Muscle layer of duodenum (tissue), 2 donors: Measurements from ENCODE around the gene WDR27.

Experiments used
- H3K27ac ChIP-seq: one replicate; pipeline ENCODE4 v1.7.0; 2013; ENCODE audit warnings: mild to moderate bottlenecking, low read length
- H3K27me3 ChIP-seq: one replicate; pipeline ENCODE4 v1.7.0; 2013; ENCODE audit warnings: low read depth, mild to moderate bottlenecking, control low read depth, low read length
- H3K36me3 ChIP-seq, 2 donors: one replicate each; pipeline ENCODE4 v1.7.0; 2013; ENCODE audit warnings: low read length in 2 of 2, control low read depth in 1 of 2, mild to moderate bottlenecking in 1 of 2; ENCODE audit not compliant: insufficient read depth in 2 of 2, control insufficient read depth in 1 of 2
- H3K4me1 ChIP-seq, 2 donors: one replicate each; pipeline ENCODE4 v1.7.0; 2013; ENCODE audit warnings: low read length in 2 of 2, mild to moderate bottlenecking in 2 of 2, control low read depth in 1 of 2, moderate library complexity in 1 of 2; ENCODE audit not compliant: insufficient read depth in 2 of 2, control insufficient read depth in 1 of 2
- H3K4me3 ChIP-seq, 2 donors: one replicate each; pipeline ENCODE4 v1.7.0; 2013; ENCODE audit warnings: low read length in 2 of 2, low read depth in 1 of 2, mild to moderate bottlenecking in 1 of 2
- H3K9me3 ChIP-seq, 2 donors: one replicate each; pipeline ENCODE4 v1.7.0; 2013; ENCODE audit warnings: low read length in 2 of 2, control low read depth in 1 of 2, mild to moderate bottlenecking in 1 of 2; ENCODE audit not compliant: control insufficient read depth in 1 of 2
- donor health status: healthy.

Gene WDR27

DNA sequence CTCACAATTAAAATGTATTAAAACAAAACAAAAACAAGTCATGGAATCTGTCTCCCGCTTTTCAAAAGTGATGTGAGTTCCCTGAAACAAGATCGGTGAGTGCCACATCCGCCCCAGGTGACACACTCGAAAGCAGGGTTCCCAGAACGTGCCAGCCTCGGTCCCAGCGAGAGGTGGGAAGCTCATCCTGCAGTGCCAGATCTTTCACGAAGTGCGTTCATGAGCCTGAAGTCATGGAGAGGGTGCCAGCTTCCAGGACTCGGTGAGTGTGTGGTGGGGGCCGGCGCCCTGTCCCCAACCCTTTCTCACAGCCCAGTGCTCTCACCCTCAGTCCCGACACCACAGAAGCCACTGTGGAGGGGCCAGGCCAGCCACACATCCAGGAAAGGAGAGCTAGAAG, 127.4 kb downstream of the WDR27 start:
- no peaks in the 10 kb centered on the region for H3K9me3 ChIP-seq
- no peaks in the 10 kb centered on the region for H3K27me3 ChIP-seq
- H3K36me3 ChIP-seq = peaks cover 3 to 6% of the 10 kb centered on the region in 2 donors
- H3K4me3 ChIP-seq = no peak overlapping the region
- H3K4me1 ChIP-seq = no peaks in the 10 kb centered on the region
- H3K27ac ChIP-seq = no peak overlapping the region

- no peaks in the 10 kb centered on the region for H3K4me1 ChIP-seq
- no peaks in the 10 kb centered on the region for H3K9me3 ChIP-seq
- H3K27ac ChIP-seq = no peak overlapping the region
- peaks cover 3 to 6% of the 10 kb centered on the region in 2 donors for H3K36me3 ChIP-seq
- no peak overlapping the region for H3K4me3 ChIP-seq
- no peaks in the 10 kb centered on the region for H3K27me3 ChIP-seq
Observed at GRCh38 chr6:169573883-169574282, 127.9 kb downstream of the WDR27 start.

DNA sequence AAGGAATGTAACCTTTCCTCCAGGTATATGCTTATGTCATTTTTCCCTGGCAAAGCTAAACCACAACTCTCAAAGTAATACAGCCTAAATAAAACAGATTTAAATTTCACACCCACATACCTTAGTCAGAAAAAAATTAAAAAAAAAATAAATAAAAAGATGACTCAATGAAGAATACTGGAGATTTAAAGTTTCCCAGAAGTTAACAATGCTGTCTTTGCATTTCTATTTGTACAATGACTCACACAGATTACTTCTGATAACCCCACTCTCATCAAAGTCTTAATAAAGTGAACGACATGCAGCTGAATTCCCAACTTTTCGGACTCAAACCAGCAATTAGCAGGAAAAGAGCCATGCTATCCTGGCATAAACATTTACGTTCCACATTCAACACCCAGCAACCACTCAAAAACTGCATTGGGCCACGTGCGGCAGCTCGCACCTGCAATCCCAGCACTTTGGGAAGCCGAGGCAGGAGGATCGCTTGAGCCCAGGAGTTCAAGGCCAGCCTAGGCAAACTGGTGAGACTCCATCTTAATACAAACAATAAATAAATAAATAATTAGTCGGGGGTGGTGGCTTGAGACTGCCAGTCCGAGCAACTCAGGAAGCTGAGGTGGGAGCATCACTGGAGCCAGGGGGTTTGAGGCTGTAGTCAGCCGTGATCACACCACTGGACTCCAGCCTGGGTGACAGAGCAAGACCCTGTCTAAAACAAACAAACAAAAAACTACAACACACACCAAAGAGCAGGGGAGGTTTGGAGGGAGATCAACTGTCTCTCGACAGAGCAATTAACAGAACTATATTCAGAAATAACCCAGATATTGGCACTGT, 130.5 kb downstream of the WDR27 start:
- Histone ChIP-seq H3K4me3 (no peak overlapping the region), H3K27ac (no peak overlapping the region), H3K9me3 (no peaks in the 10 kb centered on the region), H3K36me3 (peaks cover 0 to 6% of the 10 kb centered on the region in 2 donors), H3K27me3 (no peaks in the 10 kb centered on the region), H3K4me1 (no peaks in the 10 kb centered on the region)

GRCh38 chr6:169568314-169569087, 133.3 kb downstream of the WDR27 start:
- Histone ChIP-seq H3K4me1 (no peaks in the 10 kb centered on the region), H3K4me3 (no peak overlapping the region), H3K27me3 (no peaks in the 10 kb centered on the region), H3K27ac (no peak overlapping the region), H3K36me3 (peaks cover 0 to 6% of the 10 kb centered on the region in 2 donors), H3K9me3 (no peaks in the 10 kb centered on the region)

GRCh38 chr6:169567819-169568218, 134.0 kb downstream of the WDR27 start:
- Histone ChIP-seq H3K9me3 (no peaks in the 10 kb centered on the region), H3K4me3 (no peak overlapping the region), H3K36me3 (peaks cover 0 to 6% of the 10 kb centered on the region in 2 donors), H3K27me3 (no peaks in the 10 kb centered on the region), H3K4me1 (no peaks in the 10 kb centered on the region), H3K27ac (no peak overlapping the region)

GRCh38 chr6:169566961-169567750, 134.7 kb downstream of the WDR27 start:
- Histone ChIP-seq H3K27me3 (no peaks in the 10 kb centered on the region), H3K4me3 (no peak overlapping the region), H3K27ac (no peak overlapping the region), H3K9me3 (no peaks in the 10 kb centered on the region), H3K36me3 (peaks cover 0 to 6% of the 10 kb centered on the region in 2 donors), H3K4me1 (no peaks in the 10 kb centered on the region)

- Histone ChIP-seq H3K27me3 (no peaks in the 10 kb centered on the region), H3K36me3 (peaks cover 0 to 6% of the 10 kb centered on the region in 2 donors), H3K4me1 (no peaks in the 10 kb centered on the region), H3K27ac (no peak overlapping the region), H3K4me3 (no peak overlapping the region), H3K9me3 (no peaks in the 10 kb centered on the region)
Observed at GRCh38 chr6:169566319-169566718, 135.5 kb downstream of the WDR27 start.

DNA sequence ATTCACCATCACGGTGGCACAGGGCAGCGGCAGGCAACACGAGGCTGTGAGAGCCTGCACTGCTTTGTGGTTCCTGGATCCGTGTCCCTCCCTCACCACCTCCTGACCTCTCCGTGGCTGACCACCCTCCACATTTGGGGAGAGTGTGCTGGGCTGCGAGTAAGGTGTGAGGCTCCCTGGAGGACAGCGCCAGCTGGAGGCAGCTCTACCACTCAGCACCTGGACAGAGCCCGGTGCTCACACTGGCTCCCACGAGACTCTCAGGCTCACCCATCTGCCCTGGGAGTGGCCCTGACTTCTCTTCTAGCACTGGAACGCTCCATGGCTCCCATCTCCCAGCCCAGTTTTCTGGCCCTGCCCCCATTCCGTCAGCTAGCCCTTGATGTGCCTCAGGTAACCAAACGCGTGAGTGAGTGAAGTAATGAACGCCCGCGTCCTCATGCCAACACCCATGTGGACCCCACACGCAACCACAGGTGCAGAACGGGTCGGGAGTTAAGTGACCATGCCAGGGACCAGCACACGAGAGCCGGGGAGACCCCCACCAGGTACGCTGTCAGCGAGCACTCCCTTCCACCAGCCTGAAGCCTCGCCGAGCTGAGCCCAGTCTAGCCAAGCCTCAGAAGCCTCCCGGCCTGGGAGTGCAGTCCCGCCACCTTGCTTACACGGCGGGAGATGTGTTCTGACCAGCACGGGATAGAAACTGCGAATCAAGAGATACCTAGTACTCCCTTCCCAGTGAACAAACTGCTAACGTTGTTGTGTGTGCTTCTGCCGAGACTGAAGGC, 137.2 kb downstream of the WDR27 start:
- Histone ChIP-seq H3K27me3 (no peaks in the 10 kb centered on the region), H3K36me3 (peaks cover 1 to 4% of the 10 kb centered on the region in 2 donors), H3K4me3 (no peak overlapping the region), H3K4me1 (no peaks in the 10 kb centered on the region), H3K9me3 (no peaks in the 10 kb centered on the region), H3K27ac (no peak overlapping the region)

DNA sequence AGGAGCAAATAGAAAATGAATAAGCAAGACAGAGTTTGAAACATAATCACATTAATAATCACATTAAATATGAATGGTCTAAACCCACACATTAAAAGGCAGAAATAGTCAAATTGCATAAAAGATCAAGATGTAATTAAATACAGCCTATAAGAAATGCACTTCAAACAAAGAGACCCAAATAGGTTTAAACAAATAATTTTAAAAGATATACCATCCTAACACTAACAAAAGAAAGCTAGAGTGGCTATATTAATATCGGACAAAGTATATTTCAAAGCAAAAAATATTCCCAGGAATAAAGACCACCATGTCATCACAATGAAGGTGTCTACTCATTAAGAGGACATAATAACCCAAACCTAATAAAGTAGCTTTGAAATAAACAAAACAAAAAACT, 140.2 kb downstream of the WDR27 start:
- Histone ChIP-seq H3K9me3 (no peaks in the 10 kb centered on the region), H3K27me3 (no peaks in the 10 kb centered on the region), H3K36me3 (peaks cover 0 to 9% of the 10 kb centered on the region in 2 donors), H3K4me1 (no peaks in the 10 kb centered on the region), H3K27ac (no peak overlapping the region), H3K4me3 (no peak overlapping the region)

- Histone ChIP-seq H3K9me3 (no peaks in the 10 kb centered on the region), H3K27ac (no peak overlapping the region), H3K27me3 (no peaks in the 10 kb centered on the region), H3K4me1 (no peaks in the 10 kb centered on the region), H3K4me3 (no peak overlapping the region), H3K36me3 (peaks cover 0 to 9% of the 10 kb centered on the region in 2 donors)
Observed at GRCh38 chr6:169559592-169559991, 142.2 kb downstream of the WDR27 start.
